Left ventricle myocardium inferior (tissue), 1 donor: ENCODE data around the gene SCP2D1. TPM values are rescaled to one million over a fixed set of nuclear protein-coding genes. Genes with fewer than 3 reads are reported as not detected.

Source experiments
- DNase-seq: peaks from one replicate; pipeline ENCODE4 v3.0.0-alpha.2; 2020
- H3K27ac ChIP-seq: fragments of 200-600 bp; replicated peaks from 2 replicates; pipeline ENCODE4 v1.8.0; 2021
- H3K27me3 ChIP-seq: fragments of 200-600 bp; 2 replicates; pipeline ENCODE4 v1.8.0; 2021; ENCODE audit warnings: low read depth
- H3K36me3 ChIP-seq: fragments of 200-600 bp; 2 replicates; pipeline ENCODE4 v1.8.0; 2021
- H3K4me1 ChIP-seq: fragments of 200-600 bp; 2 replicates; pipeline ENCODE4 v1.8.0; 2021
- H3K4me3 ChIP-seq: fragments of 200-600 bp; 2 replicates; pipeline ENCODE4 v1.8.0; 2021; ENCODE audit warnings: mild to moderate bottlenecking, moderate library complexity
- H3K9me3 ChIP-seq: fragments of 200-600 bp; replicated peaks from 2 replicates; pipeline ENCODE4 v1.8.0; 2021
- intact Hi-C: fragments of 100-400 bp; cut with micrococcal nuclease; formaldehyde crosslinking; loops from one replicate; pipeline ENCODE4 v1.11.0; 2022
- long read RNA-seq: library from polyadenylated mRNA; unstranded; transcript quantifications from one replicate; pipeline ENCODE4 v2.0.0, GENCODE V29; 2021
- total RNA-seq: library from RNA; stranded (reverse); fragmentation: NEBNext Ultra II Directional; extraction: Animal tissue kit (Norgen Biotek cat#: 25700); gene quantifications from one replicate; pipeline ENCODE4 v1.2.1, GENCODE V29; 2021
- TF ChIP-seq, protein P1 (sequence below): fragments of 200-600 bp; IDR thresholded peaks from 2 replicates; pipeline ENCODE4 v1.8.0; 2021; ENCODE audit warnings: antibody characterized with exemption, mild to moderate bottlenecking, borderline replicate concordance
- donor health status: DM: no; HTN: yes; CAD: no; lungs with severe emphysema.

SCP2D1 gene
- not detected for total RNA-seq
- long read RNA-seq = 0 reads

DNA sequence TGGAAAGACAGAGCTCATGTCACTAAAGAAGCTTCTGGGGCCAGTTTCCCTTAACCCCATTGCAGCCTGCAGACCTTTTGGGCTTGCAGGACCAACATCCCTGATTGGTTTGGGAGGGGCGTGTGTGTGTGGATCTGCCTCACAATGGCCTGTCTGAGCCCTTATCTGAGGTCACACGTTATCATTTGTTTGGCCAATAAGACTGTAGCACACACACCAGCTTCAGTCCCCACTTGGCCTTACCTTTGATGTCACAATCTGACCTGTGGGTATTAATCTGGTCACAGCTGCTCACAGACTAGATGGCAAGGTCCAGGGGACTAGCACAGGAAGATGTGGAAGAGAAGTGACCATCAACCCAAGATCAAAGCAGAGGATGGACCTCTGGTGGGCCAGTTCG, at the start of gene SCP2D1:
SCP2D1 (plus strand) TSS at position 301 of the 400 bp plus-strand sequence; CDS start at position 334, 33 bp downstream.
- no peaks in the 10 kb centered on the region for H3K9me3 ChIP-seq
- intact Hi-C loops = no loop called here
- no peak for DNase-seq
- H3K36me3 ChIP-seq = no peaks in the 10 kb centered on the region
- H3K4me3 ChIP-seq = no peak within 1 kb of the TSS
- peaks cover 3% of the 10 kb centered on the region for H3K27me3 ChIP-seq
- TF ChIP-seq, protein P1, sequence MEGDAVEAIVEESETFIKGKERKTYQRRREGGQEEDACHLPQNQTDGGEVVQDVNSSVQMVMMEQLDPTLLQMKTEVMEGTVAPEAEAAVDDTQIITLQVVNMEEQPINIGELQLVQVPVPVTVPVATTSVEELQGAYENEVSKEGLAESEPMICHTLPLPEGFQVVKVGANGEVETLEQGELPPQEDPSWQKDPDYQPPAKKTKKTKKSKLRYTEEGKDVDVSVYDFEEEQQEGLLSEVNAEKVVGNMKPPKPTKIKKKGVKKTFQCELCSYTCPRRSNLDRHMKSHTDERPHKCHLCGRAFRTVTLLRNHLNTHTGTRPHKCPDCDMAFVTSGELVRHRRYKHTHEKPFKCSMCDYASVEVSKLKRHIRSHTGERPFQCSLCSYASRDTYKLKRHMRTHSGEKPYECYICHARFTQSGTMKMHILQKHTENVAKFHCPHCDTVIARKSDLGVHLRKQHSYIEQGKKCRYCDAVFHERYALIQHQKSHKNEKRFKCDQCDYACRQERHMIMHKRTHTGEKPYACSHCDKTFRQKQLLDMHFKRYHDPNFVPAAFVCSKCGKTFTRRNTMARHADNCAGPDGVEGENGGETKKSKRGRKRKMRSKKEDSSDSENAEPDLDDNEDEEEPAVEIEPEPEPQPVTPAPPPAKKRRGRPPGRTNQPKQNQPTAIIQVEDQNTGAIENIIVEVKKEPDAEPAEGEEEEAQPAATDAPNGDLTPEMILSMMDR = no peak
- H3K4me1 ChIP-seq = no peaks in the 10 kb centered on the region
- H3K27ac ChIP-seq = no peak within 1 kb of the TSS

- DNase-seq = no peak
- peaks cover 16% of the 10 kb centered on the region for H3K36me3 ChIP-seq
- no peaks in the 10 kb centered on the region for H3K4me1 ChIP-seq
- no peak overlapping the region for H3K27ac ChIP-seq
- intact Hi-C loops = loop anchor here (10.0 kb wide), 1 partner anchor 63 kb away; no protein-coding TSS in a partner anchor
- TF ChIP-seq, protein P1 = no peak
- no peak overlapping the region for H3K4me3 ChIP-seq
- H3K27me3 ChIP-seq = no peaks in the 10 kb centered on the region
- H3K9me3 ChIP-seq = no peaks in the 10 kb centered on the region
Observed at GRCh38 chr20:18767676-18768075, 45.9 kb upstream of the SCP2D1 start.

GRCh38 chr20:18773566-18773965, 40.0 kb upstream of the SCP2D1 start:
- Histone ChIP-seq H3K27ac (no peak overlapping the region), H3K9me3 (no peaks in the 10 kb centered on the region), H3K27me3 (no peaks in the 10 kb centered on the region), H3K4me1 (no peaks in the 10 kb centered on the region), H3K36me3 (no peaks in the 10 kb centered on the region), H3K4me3 (no peak overlapping the region)
- TF ChIP-seq, protein P1 = no peak
- no peak for DNase-seq
- intact Hi-C loops = no loop called here

DNA sequence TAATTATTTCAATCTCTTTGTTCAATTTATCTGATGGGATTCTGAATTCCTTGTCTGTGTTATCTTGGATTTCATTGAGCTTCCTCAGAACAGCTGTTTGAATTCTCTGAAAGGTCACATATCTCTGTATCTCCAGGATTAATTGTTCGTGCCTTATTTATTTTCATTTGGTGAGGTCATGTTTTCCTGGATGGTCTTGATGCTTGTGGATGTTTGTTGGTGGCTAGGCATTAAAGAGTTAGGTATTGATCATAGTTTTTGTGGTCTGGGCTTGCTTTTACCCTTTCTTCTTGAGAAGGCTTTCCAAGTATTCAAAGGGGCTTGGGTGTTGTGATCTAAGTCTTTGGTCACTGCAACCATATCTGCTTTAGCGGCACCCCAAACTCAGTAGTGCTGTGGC, 39.4 kb upstream of the SCP2D1 start:
- TF ChIP-seq, protein P1 = no peak
- no peak overlapping the region for H3K4me3 ChIP-seq
- H3K27me3 ChIP-seq = no peaks in the 10 kb centered on the region
- no peak overlapping the region for H3K27ac ChIP-seq
- H3K9me3 ChIP-seq = no peaks in the 10 kb centered on the region
- no peaks in the 10 kb centered on the region for H3K36me3 ChIP-seq
- intact Hi-C loops = no loop called here
- H3K4me1 ChIP-seq = no peaks in the 10 kb centered on the region
- no peak for DNase-seq

GRCh38 chr20:18775633-18776032, 38.0 kb upstream of the SCP2D1 start:
- Histone ChIP-seq H3K36me3 (no peaks in the 10 kb centered on the region), H3K4me1 (no peaks in the 10 kb centered on the region), H3K9me3 (no peaks in the 10 kb centered on the region), H3K27me3 (no peaks in the 10 kb centered on the region), H3K27ac (no peak overlapping the region), H3K4me3 (no peak overlapping the region)
- no peak for DNase-seq
- intact Hi-C loops = no loop called here
- TF ChIP-seq, protein P1 = no peak
